Neutrophil (primary cell): ENCODE measurements around the gene OR4D9.

Source experiments
- H3K27ac ChIP-seq: fragments of 200-600 bp; sonication (generic); 2 replicates; pipeline ENCODE4 v1.5.1; 2016; ENCODE audit warnings: mild to moderate bottlenecking, moderate library complexity
- H3K27me3 ChIP-seq: fragments of 200-600 bp; sonication (generic); 2 replicates; pipeline ENCODE4 v1.6.0; 2016; ENCODE audit warnings: mild to moderate bottlenecking
- H3K36me3 ChIP-seq: fragments of 200-600 bp; sonication (generic); 2 replicates; pipeline ENCODE4 v1.5.1; 2017
- H3K4me1 ChIP-seq, 2 experiments: fragments of 200-600 bp in 1 of 2; sonication (generic) in 1 of 2; 1 replicate in 1 of 2; 2 replicates in 1 of 2; pipeline versions ENCODE4 v1.5.1 to v1.6.1; 2013 to 2016; ENCODE audit warnings: low read depth in 1 of 2, low read length in 1 of 2, mild to moderate bottlenecking in 1 of 2, moderate library complexity in 1 of 2; ENCODE audit not compliant: control insufficient read depth in 1 of 2, insufficient read depth in 1 of 2
- H3K4me3 ChIP-seq, 2 experiments: fragments of 200-600 bp in 1 of 2; sonication (generic) in 1 of 2; 1 replicate in 1 of 2; 2 replicates in 1 of 2; pipeline ENCODE4 v1.5.1; 2013 to 2016; ENCODE audit warnings: low read depth in 1 of 2, low read length in 1 of 2, mild to moderate bottlenecking in 1 of 2, moderate library complexity in 1 of 2
- H3K9me3 ChIP-seq: fragments of 200-600 bp; sonication (generic); 2 replicates; pipeline ENCODE4 v1.5.1; 2016
- TF ChIP-seq, protein P1 (sequence below): fragments of 200-600 bp; sonication (generic); IDR thresholded peaks from 2 replicates; pipeline ENCODE4 v1.5.1; 2016; ENCODE audit warnings: antibody characterized with exemption

Gene OR4D9

GRCh38 chr11:59510941-59511589 lies at the start of gene OR4D9:
Gene OR4D9, plus strand, starts transcription at chr11:59511539. Its CDS starts 3,374 bp downstream, at chr11:59514913.
- TF ChIP-seq, protein P1, sequence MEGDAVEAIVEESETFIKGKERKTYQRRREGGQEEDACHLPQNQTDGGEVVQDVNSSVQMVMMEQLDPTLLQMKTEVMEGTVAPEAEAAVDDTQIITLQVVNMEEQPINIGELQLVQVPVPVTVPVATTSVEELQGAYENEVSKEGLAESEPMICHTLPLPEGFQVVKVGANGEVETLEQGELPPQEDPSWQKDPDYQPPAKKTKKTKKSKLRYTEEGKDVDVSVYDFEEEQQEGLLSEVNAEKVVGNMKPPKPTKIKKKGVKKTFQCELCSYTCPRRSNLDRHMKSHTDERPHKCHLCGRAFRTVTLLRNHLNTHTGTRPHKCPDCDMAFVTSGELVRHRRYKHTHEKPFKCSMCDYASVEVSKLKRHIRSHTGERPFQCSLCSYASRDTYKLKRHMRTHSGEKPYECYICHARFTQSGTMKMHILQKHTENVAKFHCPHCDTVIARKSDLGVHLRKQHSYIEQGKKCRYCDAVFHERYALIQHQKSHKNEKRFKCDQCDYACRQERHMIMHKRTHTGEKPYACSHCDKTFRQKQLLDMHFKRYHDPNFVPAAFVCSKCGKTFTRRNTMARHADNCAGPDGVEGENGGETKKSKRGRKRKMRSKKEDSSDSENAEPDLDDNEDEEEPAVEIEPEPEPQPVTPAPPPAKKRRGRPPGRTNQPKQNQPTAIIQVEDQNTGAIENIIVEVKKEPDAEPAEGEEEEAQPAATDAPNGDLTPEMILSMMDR: no peak
- Histone ChIP-seq H3K36me3 (no peaks in the 10 kb centered on the region), H3K27ac (peak within 1 kb of the TSS; percentile 57), H3K27me3 (no peaks in the 10 kb centered on the region), H3K4me1 (peaks cover 13 to 18% of the 10 kb centered on the region in 2 experiments), H3K4me3 (no peak within 1 kb of the TSS), H3K9me3 (no peaks in the 10 kb centered on the region)

DNA sequence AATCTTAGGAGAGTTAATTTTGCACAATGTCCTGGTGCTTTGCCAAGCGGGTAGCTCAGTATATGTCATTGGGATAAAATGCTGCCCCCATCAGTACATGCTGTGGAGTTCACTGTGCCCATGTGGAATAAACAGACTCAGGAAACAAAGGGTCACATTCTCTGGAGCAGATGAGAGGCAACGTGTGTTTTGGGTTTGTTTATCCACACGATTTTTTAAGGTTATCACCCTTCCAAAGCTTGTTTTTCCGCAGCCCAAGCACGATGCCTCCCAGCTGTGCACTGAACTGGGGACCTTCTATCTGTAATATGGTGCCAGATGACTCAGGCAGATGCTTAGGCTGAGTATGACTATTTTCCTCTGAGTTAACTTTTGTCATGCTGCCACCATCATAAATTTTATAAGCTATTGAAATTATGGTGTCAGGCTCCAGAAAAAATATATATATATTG lies 48.1 kb upstream of the OR4D9 start:
- no peak overlapping the region for H3K4me3 ChIP-seq
- H3K4me1 ChIP-seq: no peaks in the 10 kb centered on the region
- no peaks in the 10 kb centered on the region for H3K9me3 ChIP-seq
- no peak overlapping the region for H3K27ac ChIP-seq
- TF ChIP-seq, protein P1: no peak
- no peaks in the 10 kb centered on the region for H3K36me3 ChIP-seq
- H3K27me3 ChIP-seq: no peaks in the 10 kb centered on the region

DNA sequence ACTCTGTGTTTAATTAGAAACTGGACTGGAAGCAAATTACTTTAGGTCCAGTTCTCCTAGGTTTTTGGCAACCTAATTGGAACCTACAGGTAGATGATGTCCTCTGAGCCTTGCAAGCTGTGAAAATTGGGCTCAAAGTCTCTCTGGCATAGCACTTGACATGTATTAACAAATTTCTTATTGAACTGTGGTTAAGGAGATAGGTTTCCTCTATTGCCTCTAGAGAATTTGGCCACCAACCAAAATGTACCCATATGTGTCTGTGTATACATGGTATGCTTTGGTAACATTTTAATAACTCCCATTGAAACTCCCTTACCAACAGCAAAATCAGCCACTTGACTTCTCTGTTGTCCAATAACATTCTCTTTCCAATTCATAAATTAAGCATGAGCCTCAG lies 38.3 kb upstream of the OR4D9 start, which contains the start of gene OR4D10:
OR4D10 (plus strand) TSS at position 301 of the 400 bp plus-strand sequence. CDS start 4,115 bp downstream, outside the sequence.
- no peak within 1 kb of the TSS for H3K4me3 ChIP-seq
- no peaks in the 10 kb centered on the region for H3K27me3 ChIP-seq
- H3K9me3 ChIP-seq: no peaks in the 10 kb centered on the region
- no peaks in the 10 kb centered on the region for H3K36me3 ChIP-seq
- TF ChIP-seq, protein P1: no peak
- H3K4me1 ChIP-seq: no peaks in the 10 kb centered on the region
- H3K27ac ChIP-seq: no peak within 1 kb of the TSS

GRCh38 chr11:59475176-59475575 lies 36.2 kb upstream of the OR4D9 start:
- Histone ChIP-seq H3K27ac (no peak overlapping the region), H3K4me1 (no peaks in the 10 kb centered on the region), H3K27me3 (no peaks in the 10 kb centered on the region), H3K9me3 (no peaks in the 10 kb centered on the region), H3K36me3 (no peaks in the 10 kb centered on the region), H3K4me3 (no peak overlapping the region)
- TF ChIP-seq, protein P1: no peak

DNA sequence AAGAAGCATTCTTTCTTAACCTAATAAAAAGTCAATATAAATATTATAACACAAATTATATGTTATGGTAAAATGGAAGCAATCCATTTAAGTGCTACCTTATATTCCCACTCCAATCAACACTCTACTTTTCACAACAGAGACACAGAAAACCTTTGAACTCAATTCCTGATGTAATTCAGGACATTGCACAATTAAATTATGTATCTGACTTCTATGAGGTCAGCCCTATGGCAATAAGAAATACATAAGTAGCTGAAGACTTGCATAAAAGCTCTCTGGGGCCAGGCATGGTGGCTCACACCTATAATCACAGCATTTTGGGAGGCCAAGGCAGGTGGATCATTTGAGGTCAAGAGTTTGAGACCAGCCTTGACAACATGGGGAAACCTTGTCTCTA lies 31.4 kb upstream of the OR4D9 start:
- Histone ChIP-seq H3K27ac (no peak overlapping the region), H3K9me3 (no peaks in the 10 kb centered on the region), H3K27me3 (no peaks in the 10 kb centered on the region), H3K4me3 (no peak overlapping the region), H3K36me3 (no peaks in the 10 kb centered on the region), H3K4me1 (no peaks in the 10 kb centered on the region)
- TF ChIP-seq, protein P1: no peak
